NCI-H2081 (cell line): ENCODE measurements around the gene HOXB2.

Source experiments
- DNase-seq, 2 experiments: peaks; one replicate each; lab custom pipeline; 2025; lab: John Stamatoyannopoulos, UW

The HOXB2 gene

GRCh38 chr17:48552466-48553189 lies 7.7 kb upstream of the HOXB2 start:
- peak in 1 of 2 experiments; percentile 80 for DNase-seq

- peak; percentile 80 to 91 for DNase-seq
Observed at GRCh38 chr17:48551596-48552465, 6.9 kb upstream of the HOXB2 start.

DNA sequence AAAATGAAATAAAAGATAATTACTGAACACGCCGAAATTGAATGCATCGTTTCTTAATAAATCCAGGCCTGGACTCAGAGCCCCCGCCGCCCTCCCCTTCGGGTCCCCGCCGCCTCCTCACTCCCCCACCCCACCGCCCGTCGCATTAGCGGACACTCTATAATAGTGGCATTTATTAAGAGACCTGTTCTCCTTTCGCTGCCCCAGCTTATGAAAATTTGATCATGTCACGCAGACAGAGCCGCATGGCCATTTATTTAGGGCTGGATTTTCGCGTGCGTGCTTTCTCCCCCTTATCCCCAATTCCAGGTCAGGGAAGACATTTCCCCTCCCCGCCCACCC lies 6.3 kb upstream of the HOXB2 start:
- DNase-seq: no peak

DNA sequence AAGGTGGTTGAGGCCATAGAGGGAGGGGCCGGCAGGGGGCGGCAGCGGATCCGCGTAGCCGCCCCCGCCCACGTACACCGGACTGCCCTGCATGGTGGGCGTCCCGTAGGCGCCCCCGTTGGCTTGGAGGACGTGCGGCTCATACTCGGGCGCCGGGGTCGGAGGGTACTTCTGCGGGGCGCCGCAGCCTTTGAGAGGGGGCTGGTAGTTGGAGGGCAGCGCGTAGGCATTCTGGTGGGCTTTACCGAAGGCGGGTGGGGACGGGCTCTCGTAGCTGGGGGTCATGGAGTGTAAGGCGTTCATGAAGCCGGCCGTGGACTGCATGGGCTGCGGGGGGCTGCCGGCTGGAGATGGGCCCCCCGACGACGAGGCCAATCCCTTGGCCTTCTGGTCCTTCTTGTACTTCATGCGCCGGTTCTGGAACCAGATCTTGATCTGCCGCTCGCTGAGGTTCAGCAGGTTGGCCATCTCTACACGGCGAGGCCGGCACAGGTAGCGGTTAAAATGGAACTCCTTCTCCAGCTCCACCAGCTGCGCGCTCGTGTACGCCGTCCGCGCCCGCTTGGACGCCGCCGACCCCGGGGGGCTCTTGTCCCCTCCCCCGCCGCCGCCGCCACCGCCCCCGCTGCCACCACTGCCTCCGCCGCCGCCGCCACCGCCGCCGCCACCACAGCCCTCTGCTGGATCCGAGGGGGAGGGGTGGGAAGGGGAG lies 5.7 kb upstream of the HOXB2 start:
- peak in 1 of 2 experiments; percentile 70 for DNase-seq

DNA sequence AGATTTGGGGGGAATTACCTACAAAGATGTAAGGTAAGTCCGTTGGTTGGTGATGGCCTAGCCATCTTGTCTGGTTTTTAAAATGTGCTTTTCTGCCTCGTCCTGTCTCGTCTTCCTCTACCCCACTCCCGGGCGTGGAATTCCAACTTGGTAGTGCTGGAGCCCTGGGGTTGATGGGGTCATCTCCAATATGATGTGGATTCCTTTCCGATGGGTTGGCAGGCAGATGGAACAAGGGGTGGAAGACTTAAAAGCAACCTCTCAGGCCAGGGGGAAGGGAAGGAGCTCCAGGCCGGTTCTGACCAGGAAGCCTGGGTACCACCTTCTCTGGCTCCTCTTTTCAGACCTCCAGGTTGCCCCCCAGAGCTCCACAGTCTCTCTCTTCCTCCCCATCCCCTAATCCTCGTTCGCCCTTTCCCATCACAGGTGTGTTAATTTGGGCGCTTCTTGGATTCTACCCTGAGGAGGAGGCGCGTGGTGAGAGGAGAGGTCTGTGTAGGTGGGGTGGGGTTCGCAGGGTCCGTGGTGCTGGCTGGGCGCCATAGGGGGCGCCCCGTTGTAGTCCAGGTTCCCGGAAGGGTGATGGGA lies 5.1 kb upstream of the HOXB2 start:
- no peak for DNase-seq

- no peak for DNase-seq
Observed at GRCh38 chr17:48549281-48549630, 4.3 kb upstream of the HOXB2 start.

DNA sequence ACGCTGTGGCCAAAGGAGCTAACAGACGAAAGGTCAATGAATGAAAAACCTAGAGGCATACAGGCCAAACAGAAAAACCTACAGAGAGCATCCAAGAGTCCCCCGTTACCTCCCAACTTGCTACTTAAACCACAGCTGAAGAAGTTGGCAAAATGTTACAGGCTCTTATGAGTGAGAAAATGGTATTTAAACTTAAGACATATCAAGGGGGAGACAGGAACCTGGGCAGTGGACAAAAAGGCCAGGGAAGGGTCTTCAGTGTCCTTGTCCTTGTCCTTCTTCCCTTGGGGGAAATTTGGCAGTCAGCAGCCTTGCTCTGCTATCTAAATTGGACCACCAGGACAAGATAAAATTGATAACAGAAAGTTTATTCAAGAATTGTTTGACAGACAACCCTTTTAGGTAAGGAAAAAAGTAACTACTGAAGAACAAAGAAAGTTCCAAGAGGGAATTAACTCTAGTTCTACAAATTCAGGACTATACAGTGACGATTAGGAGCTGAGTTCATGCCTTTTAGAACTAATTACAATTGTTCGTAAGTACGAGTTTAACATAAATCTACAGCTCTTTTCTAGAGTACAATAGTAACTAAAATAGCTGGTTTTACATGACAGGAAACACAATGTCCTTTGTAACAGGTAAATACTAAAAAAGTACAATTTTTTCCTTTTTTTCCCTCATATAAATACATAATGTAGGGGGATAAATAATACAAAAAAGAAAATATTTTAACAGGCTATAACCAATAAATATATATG lies 3.8 kb upstream of the HOXB2 start:
- no peak for DNase-seq

DNA sequence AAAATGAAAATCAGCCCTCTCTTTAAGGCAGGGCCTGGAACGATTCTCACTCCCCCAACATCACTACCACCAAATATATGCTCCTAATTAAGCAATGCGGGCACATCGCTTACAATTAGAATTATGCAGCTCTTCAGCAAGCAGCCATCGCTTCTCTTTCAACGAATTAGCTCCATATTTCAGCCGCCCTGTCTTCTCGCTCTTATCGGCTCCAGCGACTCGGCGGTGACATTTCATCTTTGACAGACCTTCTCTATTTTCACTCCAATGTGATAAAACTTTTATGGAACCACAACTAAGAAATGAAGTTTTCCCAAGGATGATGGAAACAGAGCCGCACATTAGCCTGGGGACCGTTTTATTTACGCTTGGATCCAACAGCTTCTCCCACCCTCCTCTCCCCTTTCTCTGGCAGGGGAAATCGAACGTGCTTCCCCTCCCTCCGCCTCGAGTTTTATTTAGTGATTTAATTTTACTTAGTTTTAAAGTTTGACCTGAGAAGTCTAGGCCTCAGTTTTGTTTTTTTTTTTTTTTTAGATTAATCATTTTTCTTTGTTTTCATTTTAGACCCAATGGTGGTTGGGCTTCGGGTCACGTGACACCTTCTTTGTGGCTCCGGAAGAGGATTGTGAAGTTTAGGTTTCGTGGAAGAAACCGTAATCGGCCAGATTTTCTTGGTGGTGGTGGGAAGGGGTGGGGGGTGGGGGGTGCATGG lies 3.1 kb upstream of the HOXB2 start:
- peak in 1 of 2 experiments; percentile 46 for DNase-seq

- peak; percentile 82 to 95 for DNase-seq
Observed at GRCh38 chr17:48546924-48547807, 2.3 kb upstream of the HOXB2 start.

DNA sequence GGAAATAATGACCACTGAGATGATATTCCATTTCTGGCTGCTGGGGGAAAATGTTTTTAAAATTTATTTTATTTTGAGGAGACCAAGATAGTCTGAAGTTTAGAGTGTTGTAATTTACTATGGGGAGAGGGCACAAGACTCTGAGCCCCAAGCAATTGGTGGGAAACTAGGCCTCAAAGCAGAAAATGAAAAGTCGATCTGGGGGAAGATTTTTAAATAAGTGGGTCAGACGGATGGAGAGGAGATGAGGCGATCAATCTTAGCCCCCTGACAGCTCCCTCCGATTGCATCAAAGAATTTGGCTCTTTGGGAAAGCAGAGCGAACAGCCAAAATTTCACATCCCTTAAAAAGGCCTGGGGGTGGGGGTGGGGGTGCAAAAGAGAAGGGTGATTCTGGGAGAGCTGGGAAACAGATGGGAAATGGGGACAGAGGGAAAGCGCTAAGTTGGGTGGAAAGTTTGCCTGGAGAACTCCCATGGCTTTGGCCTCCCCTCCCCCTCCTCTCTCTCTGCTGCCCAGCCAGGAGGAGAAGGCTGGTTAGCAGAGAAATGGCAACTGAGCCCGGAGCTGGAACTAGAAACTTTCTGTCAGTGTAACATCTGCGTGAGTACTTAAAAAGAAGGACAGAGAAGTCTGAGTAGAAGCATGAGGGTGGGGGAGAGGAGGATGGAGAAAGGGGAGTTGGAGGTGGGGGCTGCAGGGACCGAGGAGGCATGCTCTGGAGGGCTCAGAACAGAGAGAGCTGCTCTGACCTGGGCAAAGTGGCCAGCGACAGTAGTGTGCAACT lies 1.4 kb upstream of the HOXB2 start:
- no peak for DNase-seq

GRCh38 chr17:48545539-48545938 lies 630 bp upstream of the HOXB2 start:
- DNase-seq: no peak

- DNase-seq: peak in 1 of 2 experiments; percentile 77
Observed at GRCh38 chr17:48544349-48545021, 424 bp downstream of the HOXB2 start.

- peak in 1 of 2 experiments; percentile 39 for DNase-seq
Observed at GRCh38 chr17:48543854-48544348, 1.0 kb downstream of the HOXB2 start.

DNA sequence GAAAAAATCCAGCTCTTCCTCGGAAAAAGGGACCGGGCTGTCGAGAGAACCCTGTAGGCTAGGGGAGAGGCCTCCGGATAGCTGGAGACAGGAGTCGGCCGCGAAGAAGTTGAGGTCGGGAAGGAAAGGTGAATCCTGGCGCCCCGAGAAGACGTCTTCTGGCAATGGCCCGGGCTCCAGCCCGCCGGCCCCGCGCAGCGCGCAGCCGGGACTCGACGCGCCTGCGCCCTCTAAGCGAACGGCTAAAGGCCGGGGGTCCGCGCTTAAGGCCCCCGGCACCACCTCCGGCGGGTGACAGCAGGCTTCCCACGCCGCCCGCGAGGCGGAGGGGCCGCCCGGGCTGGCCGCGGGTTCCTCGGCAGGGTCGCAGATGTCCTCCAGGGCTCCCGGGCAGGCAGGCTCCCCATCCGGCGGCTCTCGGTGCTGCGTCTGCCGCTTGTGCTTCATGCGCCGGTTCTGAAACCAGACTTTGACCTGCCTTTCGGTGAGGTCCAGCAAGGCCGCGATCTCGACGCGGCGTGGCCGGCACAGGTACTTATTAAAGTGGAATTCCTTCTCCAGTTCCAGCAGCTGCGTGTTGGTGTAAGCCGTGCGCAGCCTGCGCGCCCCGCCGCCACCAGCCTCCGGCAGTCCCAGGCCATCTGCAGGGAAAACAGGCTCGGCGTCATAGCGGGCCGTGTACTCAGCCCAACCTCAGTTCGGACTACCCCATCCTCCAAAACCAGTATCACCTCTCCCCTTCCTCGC lies 1.6 kb downstream of the HOXB2 start:
- peak in 1 of 2 experiments; percentile 55 for DNase-seq

DNA sequence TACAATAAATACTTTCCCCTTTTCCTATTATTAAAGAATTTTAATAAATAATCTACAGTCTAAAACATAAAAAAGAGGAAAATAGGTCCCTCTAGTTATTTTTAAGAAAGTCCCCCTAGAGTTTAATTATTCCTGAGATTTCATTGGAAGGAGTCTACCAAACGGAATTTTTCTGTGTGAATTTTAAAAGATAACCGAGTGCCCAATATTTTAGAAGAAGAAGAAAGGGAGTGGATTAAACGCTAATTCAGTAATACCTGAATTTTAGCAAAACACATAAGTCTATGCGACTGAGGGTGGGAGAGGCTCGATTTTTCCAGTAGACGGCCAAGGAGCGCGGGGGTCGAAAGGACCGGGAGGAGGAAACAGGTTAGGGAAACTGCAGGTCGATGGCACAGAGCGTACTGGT lies 2.2 kb downstream of the HOXB2 start:
- DNase-seq: no peak

- DNase-seq: peak in 1 of 2 experiments; percentile 35
Observed at GRCh38 chr17:48542114-48542656, 2.7 kb downstream of the HOXB2 start.

- peak in 1 of 2 experiments; percentile 77 for DNase-seq
Observed at GRCh38 chr17:48541577-48542113, 3.3 kb downstream of the HOXB2 start.
